Smooth muscle cell (in vitro differentiated cells): ENCODE results near the gene NUP205. TPM values are rescaled to one million over a fixed set of nuclear protein-coding genes. Genes with fewer than 3 reads are reported as not detected.
"Not testable (repeated sequence)": the region's sequence is repeated elsewhere in the genome, so short reads cannot be mapped to it uniquely, and the experiment has no call there.

ENCODE experiments used
- DNase-seq: peaks from one replicate; lab custom pipeline; 2025; ENCODE audit not compliant: unreplicated experiment; lab: John Stamatoyannopoulos, UW
- H2AFZ ChIP-seq: fragments of 200-600 bp; sonication (generic); 2 replicates; pipeline ENCODE4 v1.6.0; 2016; ENCODE audit warnings: antibody characterized with exemption, low read depth, mild to moderate bottlenecking
- H3F3A ChIP-seq: fragments of 200-600 bp; sonication (generic); 2 replicates; pipeline ENCODE4 v1.6.0; 2017; ENCODE audit warnings: antibody characterized with exemption, low read depth
- H3K27ac ChIP-seq: fragments of 200-600 bp; sonication (generic); 2 replicates; pipeline ENCODE4 v1.5.1; 2016; ENCODE audit warnings: low read depth, mild to moderate bottlenecking
- H3K27me3 ChIP-seq: fragments of 200-600 bp; sonication (generic); 2 replicates; pipeline ENCODE4 v1.6.1; 2016; ENCODE audit warnings: low read depth, mild to moderate bottlenecking
- H3K36me3 ChIP-seq: fragments of 200-600 bp; sonication (generic); 2 replicates; pipeline ENCODE4 v1.5.1; 2016; ENCODE audit warnings: low read depth
- H3K4me1 ChIP-seq: fragments of 200-600 bp; sonication (generic); 2 replicates; pipeline ENCODE4 v1.5.1; 2016; ENCODE audit warnings: low read depth
- H3K4me2 ChIP-seq: fragments of 200-600 bp; sonication (generic); 2 replicates; pipeline ENCODE4 v1.6.0; 2016; ENCODE audit warnings: mild to moderate bottlenecking
- H3K4me3 ChIP-seq: fragments of 200-600 bp; sonication (generic); 2 replicates; pipeline ENCODE4 v1.5.1; 2016; ENCODE audit warnings: mild to moderate bottlenecking
- H3K79me2 ChIP-seq: fragments of 200-600 bp; sonication (generic); 2 replicates; pipeline ENCODE4 v1.6.0; 2016; ENCODE audit warnings: low read depth, mild to moderate bottlenecking
- H3K9ac ChIP-seq: fragments of 200-600 bp; sonication (generic); 2 replicates; pipeline ENCODE4 v1.6.0; 2016; ENCODE audit warnings: low read depth
- H3K9me3 ChIP-seq: fragments of 200-600 bp; sonication (generic); replicated peaks from 2 replicates; pipeline ENCODE4 v1.5.1; 2016; ENCODE audit warnings: low read depth
- H4K20me1 ChIP-seq: fragments of 200-600 bp; sonication (generic); 2 replicates; pipeline ENCODE4 v1.6.0; 2016; ENCODE audit warnings: low read depth
- WGBS: methylation state at CpG from one replicate; pipeline ENCODE4 v1.1.7; 2016; ENCODE audit warnings: low lambda C conversion rate; 5-methylcytosine and 5-hydroxymethylcytosine counted together
- polyA plus RNA-seq: library from polyadenylated mRNA; unstranded; fragments of >200 nt; fragmentation: Nextera tagmentation; extraction: Ambion mirVana; gene quantifications from 2 replicates; pipeline ENCODE4 v1.2.1, GENCODE V29; 2016
- total RNA-seq: library from RNA; depleted of rRNA; stranded (reverse); fragments of >200 nt; gene quantifications from 2 replicates; pipeline ENCODE4 v1.2.3, GENCODE V29; 2014
- TF ChIP-seq, protein P1 (sequence below): fragments of 200-600 bp; sonication (generic); IDR thresholded peaks from 2 replicates; pipeline ENCODE4 v1.5.1; 2017; ENCODE audit warnings: borderline replicate concordance, mild to moderate bottlenecking, antibody characterized with exemption; ENCODE audit not compliant: insufficient read depth, poor library complexity, severe bottlenecking

The NUP205 gene
- total and polyA plus RNA-seq, 2 experiments from 2014 or later: 17.3 to 69.6 TPM

- Histone ChIP-seq H2AFZ (no peak overlapping the region), H4K20me1 (no peaks in the 10 kb centered on the region), H3K4me2 (no peak overlapping the region), H3K4me3 (no peak overlapping the region), H3K27ac (peak overlapping the region; percentile 60), H3K9ac (no peak overlapping the region), H3K79me2 (peaks cover 79% of the 10 kb centered on the region), H3K36me3 (no peaks in the 10 kb centered on the region), H3K4me1 (peaks cover 12% of the 10 kb centered on the region), H3K9me3 (no peaks in the 10 kb centered on the region), H3F3A (peaks cover 3% of the 10 kb centered on the region), H3K27me3 (no peaks in the 10 kb centered on the region)
- no peak for DNase-seq
- 60% methylated on average over 11 of the region's 11 CpGs for WGBS
- TF ChIP-seq, protein P1, sequence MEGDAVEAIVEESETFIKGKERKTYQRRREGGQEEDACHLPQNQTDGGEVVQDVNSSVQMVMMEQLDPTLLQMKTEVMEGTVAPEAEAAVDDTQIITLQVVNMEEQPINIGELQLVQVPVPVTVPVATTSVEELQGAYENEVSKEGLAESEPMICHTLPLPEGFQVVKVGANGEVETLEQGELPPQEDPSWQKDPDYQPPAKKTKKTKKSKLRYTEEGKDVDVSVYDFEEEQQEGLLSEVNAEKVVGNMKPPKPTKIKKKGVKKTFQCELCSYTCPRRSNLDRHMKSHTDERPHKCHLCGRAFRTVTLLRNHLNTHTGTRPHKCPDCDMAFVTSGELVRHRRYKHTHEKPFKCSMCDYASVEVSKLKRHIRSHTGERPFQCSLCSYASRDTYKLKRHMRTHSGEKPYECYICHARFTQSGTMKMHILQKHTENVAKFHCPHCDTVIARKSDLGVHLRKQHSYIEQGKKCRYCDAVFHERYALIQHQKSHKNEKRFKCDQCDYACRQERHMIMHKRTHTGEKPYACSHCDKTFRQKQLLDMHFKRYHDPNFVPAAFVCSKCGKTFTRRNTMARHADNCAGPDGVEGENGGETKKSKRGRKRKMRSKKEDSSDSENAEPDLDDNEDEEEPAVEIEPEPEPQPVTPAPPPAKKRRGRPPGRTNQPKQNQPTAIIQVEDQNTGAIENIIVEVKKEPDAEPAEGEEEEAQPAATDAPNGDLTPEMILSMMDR: no peak
Observed at GRCh38 chr7:135666156-135666555, 108.4 kb downstream of the NUP205 start.

GRCh38 chr7:135666846-135667245, 109.1 kb downstream of the NUP205 start:
- no peak for DNase-seq
- no peaks in the 10 kb centered on the region for H3K36me3 ChIP-seq
- TF ChIP-seq, protein P1: no peak
- H3K9ac ChIP-seq: no peak overlapping the region
- no peaks in the 10 kb centered on the region for H3K9me3 ChIP-seq
- H3K4me3 ChIP-seq: no peak overlapping the region
- H3K79me2 ChIP-seq: peaks cover 86% of the 10 kb centered on the region
- no peaks in the 10 kb centered on the region for H3F3A ChIP-seq
- no peak overlapping the region for H3K4me2 ChIP-seq
- H4K20me1 ChIP-seq: no peaks in the 10 kb centered on the region
- WGBS: 98% methylated on average over 6 of the region's 6 CpGs
- peaks cover 12% of the 10 kb centered on the region for H3K4me1 ChIP-seq
- H2AFZ ChIP-seq: no peak overlapping the region
- H3K27ac ChIP-seq: peak overlapping the region; percentile 60
- no peaks in the 10 kb centered on the region for H3K27me3 ChIP-seq

DNA sequence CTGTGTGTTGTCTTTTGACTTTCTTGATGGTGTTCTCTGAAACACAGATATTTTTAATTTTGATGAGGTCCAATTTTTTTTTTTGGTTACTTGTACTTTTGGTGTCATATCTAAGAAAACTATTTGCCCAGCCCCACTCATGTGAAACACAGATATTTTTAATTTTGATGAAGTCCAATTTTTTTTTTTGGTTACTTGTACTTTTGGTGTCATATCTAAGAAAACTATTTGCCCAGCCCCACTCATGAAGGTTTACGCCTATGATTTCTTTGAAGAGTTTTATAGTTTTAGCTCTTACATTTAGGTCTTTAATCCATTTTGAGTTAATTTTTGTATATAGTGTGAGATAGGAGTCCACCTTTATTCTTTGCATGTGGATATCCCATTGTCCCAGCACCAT, 109.9 kb downstream of the NUP205 start:
- DNase-seq, H3K27me3 ChIP-seq, H4K20me1 ChIP-seq, H3K4me3 ChIP-seq, H2AFZ ChIP-seq, H3F3A ChIP-seq, H3K9ac ChIP-seq, H3K9me3 ChIP-seq, H3K4me2 ChIP-seq, H3K27ac ChIP-seq, H3K36me3 ChIP-seq: not testable (repeated sequence)
- H3K79me2 ChIP-seq: peaks cover 93% of the 10 kb centered on the region
- WGBS: 100% methylated on average over 1 of the region's 1 CpG
- H3K4me1 ChIP-seq: peaks cover 12% of the 10 kb centered on the region

GRCh38 chr7:135668852-135669395, 111.2 kb downstream of the NUP205 start:
- peaks cover 85% of the 10 kb centered on the region for H3K79me2 ChIP-seq
- H3F3A ChIP-seq: not testable (repeated sequence)
- WGBS: 83% methylated on average over 6 of the region's 6 CpGs

DNA sequence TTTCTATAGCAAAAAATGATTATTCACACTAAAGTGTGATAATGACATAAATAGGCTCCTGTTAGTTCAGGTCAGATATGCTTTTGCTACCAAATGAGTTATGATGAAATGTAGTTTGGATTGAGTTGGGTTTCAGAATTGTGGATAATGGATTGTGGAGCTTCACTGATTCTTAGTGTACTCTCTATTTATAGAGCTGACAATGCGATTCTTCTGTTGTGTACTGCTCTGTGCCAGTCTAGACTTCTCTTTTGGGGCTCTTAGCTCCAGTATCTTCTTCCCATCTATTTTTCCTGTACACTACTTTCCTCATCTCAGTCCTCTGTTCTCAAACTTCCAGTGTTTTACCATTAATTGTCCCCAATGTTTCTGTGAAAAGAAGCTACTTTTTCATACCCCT, 112.1 kb downstream of the NUP205 start:
- TF ChIP-seq, protein P1: no peak
- Histone ChIP-seq H3K36me3 (no peaks in the 10 kb centered on the region), H3K9me3 (no peaks in the 10 kb centered on the region), H3F3A (no peaks in the 10 kb centered on the region), H2AFZ (no peak overlapping the region), H3K4me3 (no peak overlapping the region), H3K4me2 (peak overlapping the region; percentile 14), H3K9ac (no peak overlapping the region), H3K4me1 (peaks cover 4% of the 10 kb centered on the region), H4K20me1 (no peaks in the 10 kb centered on the region), H3K27me3 (no peaks in the 10 kb centered on the region), H3K27ac (peak overlapping the region; percentile 61), H3K79me2 (peaks cover 82% of the 10 kb centered on the region)
- DNase-seq: no peak
- WGBS: 90% methylated on average over 1 of the region's 1 CpG

More at GRCh38 chr7:135668852-135669395, 111.2 kb downstream of the NUP205 start:
- H3K27ac ChIP-seq, H3K27me3 ChIP-seq, H3K4me3 ChIP-seq, H3K36me3 ChIP-seq, H4K20me1 ChIP-seq, DNase-seq, H2AFZ ChIP-seq, H3K9ac ChIP-seq, H3K4me2 ChIP-seq, H3K9me3 ChIP-seq, H3K4me1 ChIP-seq: not testable (repeated sequence)
